ENCODE measurements around the gene C1orf232.
A peak's percentile ranks its signal among the peaks of the same experiment; 100 is the strongest.

The C1orf232 gene

DNA sequence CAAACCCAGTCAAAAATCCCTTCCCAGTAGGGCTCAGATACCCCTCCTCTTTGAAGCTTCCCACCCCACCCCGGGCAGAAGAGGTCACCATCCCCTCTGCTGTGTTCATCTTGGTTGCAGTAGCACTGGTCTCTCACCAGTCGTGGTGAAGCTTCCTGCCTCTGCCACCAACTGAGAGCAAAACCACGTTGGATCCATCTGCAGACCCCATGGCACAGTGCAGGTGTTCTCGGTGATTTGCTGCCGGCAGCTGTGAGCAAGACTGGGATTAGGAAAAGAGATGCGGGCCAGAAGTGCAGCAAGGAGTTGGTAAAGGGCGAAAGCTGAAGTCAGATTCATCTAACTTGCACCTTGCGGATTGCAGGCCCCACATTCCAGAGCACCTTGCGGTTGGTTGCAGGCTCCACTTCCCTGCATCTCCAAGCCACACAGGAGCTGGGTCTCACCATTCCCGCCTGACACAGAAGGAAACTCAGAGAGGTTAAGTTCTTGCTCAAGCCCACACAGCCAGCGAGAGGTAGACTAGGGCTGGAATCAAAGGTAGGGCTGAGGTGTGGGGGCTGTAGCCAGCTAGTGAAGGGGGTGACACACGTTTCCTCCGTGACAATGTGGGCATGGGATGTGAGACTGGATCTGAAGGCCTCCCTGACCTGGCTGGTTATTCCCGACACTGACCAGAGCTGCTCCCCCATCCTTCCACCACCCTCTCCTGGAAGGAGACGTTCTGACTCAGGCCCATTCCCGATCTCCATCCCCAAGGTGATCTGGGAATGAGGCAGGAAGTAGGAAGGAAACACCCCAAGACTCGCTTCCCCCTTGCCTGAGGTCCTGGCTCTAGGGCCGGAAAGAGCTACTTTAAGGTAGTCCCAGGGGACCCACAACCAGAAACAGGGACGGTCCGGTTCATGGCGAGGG lies 13.1 kb downstream of the C1orf232 start:
- DNase-seq, result no peak

DNA sequence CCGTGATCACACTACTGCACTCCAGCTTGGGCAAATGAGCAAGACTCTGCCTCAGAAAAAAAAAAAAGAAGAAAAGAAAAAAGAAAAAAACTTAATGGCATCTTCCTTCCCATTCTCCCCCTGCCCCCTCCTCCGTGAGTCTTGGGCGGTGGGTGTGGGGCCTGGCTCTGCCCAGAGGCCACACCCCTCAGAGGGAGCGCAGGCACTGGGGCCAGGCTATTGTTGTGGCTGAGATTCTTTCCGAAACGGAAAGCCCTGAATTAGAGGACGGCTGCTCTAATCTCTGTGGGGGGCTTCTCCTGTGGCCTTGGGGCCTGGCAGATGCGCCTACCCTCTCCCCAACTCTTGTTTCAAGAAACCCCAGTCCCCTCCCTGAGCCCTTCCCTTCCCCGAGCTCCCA lies 14.0 kb downstream of the C1orf232 start:
- DNase-seq, result no peak

DNA sequence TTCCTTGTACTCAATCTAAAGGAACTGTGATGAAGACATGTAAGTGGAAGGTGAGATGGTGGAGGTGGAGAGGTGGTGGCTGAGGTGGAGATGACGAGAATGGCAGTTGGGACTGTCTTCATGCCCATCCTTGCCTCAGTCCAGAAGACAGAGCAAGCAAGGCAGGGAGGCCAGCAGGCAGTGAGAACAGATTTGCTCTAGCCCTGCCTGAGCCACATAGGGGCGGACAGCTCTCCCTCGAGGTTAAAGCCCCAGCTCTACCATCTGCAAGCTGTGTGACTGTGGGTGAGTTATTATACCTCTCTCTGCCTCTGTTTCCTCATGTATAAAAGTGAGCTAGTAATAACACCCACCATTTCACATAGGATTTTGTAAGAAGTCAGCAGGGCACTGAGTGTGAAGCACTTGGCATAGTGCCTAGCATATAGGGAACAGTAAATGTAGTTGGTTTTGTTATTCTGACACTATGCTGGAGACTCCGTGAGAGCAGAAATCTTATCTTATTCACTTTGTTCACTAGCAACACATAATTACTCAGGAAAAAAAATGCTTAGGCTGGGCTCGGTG lies 14.7 kb downstream of the C1orf232 start:
- DNase-seq, result no peak

DNA sequence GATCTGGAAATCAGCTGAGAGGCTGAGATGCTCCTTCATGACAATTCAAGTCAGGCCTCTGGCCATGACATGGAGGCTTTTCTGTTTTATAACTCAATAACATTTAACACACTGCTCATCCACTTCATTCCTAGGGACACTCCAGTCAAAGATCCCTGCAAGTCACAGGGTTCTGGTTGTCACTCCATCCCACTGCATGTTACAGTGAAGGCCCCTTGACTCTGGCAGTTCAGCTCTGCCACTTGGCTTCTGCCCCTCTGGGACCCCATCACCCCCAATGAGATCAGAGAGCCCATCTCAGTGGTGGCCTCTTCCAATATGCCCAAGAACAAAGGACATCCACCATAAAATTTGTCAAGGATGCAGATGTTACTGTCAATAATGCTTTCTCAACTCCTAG lies 19.9 kb downstream of the C1orf232 start:
- no peak for DNase-seq

DNA sequence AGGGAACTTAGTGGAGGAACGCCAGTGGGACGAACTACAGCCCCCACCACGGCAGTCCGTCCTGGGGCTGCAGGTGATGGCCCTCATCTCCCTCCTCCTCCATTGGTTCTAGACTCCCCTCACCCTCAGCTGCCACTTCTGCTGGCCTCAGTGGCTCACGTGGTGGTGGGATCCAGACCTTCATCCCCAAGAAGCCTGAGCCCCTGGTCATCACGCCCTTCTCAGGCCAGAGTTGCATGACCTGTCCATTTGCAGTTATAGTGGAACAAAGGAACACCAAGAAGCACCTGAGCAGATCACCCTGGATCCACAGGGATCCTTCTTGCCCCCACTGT lies 22.8 kb downstream of the C1orf232 start:
- DNase-seq, result no peak

DNA sequence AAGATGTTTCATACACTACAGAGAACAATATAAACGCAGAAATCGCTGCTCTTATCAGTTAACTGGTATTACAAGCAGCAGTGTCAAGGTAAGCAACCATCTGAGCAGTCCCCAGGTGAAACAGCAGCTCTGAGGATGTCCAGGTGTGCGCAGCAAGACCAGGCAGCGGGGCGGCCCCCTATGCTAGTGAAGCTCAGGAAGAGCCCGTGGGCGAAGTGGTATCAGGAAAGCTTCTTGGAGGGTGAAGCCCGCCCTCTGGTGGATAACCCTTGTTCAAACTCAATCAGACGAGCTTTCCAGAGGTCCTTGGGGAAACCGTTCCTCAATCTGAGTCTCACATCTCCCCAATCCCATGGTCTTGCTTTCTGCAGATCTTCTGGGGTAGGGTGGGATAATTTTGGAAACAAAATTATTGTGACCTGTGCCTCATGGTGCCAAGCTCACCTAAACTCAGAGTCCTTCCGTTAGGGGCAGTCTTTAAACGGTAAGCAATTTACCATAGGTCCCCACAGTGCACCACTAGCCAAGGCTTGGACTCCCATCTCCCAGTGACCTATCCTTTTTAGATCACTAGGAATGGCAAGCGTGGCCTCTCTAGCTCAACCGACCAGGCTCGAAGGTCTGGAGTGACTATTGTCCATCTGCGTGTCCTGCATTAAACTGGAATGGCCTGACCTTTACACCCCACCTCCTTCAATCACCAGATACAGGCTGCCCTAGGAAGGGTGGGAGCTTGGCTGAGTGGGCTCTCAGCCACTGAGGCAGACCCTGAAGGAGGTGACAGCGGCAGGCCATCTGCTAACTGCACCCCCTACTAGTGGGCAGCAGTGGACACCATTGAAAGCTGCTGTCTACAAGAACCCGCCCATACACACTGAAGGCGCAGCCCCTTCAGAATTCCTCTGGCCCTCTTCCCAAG lies 23.5 kb downstream of the C1orf232 start:
- DNase-seq, result peak; percentile 52

DNA sequence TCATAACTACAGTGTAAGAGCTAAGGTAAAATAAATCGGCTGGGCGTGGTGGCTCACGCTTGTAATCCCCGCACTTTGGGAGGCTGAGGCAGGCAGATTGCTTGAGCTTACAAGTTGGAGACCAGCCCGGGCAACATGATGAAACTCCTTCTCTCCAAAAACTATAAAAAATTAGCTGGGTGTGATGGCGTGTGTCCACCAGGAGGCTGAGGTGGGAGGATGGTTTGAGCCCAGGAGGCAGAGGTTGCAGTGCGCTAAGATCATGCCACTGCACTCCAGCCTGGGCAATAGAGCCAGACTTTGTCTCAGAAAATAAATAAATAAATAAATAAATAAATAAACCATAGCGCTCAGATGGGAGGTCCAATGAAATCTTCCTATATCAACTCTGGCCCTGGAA lies 26.6 kb downstream of the C1orf232 start:
- no peak for DNase-seq

DNA sequence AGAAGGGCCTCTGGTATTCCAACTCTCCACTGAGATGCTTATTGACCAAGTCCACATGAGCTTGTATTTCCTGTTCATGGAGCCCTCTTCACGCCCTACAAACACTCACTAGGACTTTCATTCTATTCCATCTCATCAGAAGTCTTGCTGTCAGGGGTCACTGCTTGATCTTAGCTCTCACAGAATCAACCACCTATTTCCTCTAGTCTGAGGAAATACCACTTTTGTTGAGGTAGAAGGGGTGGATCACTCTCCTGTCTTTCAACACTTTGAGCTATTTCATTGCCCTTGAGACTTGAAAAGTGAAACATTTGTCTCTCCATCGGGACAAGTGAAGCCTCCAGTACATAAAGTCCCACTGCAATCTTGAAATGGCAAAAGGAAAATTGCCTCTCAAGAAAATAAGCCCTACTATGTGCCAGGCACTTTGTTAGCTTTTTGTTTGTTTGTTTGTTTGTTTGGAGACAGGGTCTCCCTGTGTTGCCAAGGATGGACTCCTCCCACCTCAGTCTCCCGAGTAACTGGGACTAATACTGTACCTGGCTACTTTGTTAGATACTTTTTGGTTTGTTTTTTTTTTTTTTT lies 29.7 kb downstream of the C1orf232 start:
- no peak for DNase-seq

DNA sequence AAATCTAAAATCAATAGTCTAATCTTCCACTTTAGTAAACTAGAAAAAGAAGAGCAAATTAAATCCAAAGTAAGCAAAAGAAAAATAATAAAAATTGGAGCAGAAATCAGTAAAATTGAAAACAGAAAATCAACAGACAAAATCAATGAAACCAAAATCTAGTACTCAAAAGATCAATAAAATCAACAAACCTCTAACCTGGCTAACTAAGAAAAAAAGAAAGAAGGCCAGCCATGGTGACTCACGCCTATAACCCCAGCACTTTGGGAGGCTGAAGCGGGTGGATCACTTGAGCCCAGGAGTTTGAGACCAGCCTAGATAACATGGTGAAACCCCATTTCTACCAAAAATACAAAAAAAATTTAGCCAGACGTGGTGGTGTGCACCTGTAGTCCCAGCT lies 34.3 kb downstream of the C1orf232 start:
- no peak for DNase-seq

DNA sequence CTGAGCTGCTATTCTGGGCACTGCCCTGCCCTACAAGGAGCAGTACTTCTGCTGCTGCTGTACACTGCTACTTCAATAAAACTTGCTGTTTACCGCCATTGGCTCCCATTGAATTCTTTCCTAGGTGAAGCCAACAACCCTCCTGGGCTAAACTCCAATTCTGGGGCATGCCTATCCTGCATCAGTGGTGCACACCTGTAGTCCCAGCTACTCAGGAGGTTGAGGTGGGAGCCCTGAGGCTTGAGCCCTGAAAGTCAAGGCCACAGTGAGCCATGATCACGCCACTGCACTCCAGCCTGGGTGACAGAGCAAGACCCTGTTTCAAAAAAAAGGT lies 36.0 kb downstream of the C1orf232 start:
- DNase-seq, result no peak

DNA sequence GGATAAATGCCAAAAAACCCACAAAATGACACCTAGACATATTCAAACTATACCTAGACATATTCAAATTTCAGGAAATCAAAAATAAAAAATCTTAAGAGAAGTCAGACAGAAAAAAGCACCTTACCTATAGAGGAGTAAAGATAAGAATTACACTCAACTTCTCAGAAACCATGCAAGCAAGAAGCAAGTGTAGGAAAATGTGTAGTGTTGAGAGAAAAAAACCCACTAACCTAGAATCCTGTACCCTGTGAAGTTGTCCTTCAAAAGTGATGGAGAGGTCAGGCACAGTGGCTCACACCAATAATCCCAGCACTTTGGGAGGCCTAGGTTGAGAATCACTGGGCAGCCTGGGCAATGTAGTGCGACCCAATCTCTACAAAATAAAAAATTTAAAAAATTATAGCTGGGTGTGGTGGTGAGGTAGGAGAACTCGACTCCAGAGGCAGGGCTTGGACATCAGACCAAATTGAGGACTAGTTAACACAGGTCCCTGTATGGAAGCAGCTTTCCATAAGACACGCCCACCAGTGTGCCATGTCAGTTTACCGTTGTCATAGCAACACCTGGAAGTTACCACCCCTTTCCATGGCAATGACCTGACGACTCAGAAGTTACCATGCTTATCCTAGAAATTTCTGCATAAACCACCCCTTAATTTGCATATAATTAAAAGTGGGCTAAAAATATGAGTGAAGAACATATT lies 36.5 kb downstream of the C1orf232 start:
- DNase-seq, result no peak

DNA sequence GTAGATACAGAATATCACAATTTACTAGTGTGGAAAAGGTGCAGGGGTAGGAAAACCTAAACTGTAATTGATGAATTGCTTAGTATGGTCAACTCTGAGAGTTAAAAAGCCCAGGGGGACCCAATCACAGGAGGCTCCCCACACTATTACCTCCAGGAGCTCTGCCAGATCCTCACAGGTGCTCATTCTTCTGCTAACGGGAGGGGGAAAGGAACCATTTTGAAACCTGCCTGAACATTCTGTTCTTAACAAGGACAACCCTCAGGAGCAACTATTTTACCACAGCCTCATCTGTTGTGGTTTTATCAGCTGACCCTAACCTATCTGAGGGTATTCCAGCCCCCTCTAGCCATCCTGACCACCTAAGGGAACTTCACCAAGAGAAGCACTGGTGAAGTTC lies 38.1 kb downstream of the C1orf232 start:
- no peak for DNase-seq

DNA sequence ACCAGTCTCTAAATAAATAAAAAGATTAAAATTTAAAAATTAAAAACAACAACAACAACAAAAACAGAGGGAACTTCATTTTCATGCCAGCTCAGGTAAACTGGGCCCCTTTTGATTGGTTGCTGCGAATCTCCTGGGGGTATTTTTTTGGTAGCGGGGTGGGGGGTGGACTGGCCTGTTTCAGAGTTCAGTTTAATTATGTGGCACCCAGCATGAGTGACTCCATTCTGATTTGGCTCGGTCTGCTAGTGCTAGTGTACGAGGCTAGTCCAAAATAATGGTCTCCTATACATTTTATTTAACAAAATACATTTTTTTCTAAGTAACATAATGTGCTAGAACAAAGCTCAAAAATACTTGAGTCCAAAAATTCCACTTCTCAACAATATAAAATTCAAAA lies 39.0 kb downstream of the C1orf232 start:
- DNase-seq, result no peak

DNA sequence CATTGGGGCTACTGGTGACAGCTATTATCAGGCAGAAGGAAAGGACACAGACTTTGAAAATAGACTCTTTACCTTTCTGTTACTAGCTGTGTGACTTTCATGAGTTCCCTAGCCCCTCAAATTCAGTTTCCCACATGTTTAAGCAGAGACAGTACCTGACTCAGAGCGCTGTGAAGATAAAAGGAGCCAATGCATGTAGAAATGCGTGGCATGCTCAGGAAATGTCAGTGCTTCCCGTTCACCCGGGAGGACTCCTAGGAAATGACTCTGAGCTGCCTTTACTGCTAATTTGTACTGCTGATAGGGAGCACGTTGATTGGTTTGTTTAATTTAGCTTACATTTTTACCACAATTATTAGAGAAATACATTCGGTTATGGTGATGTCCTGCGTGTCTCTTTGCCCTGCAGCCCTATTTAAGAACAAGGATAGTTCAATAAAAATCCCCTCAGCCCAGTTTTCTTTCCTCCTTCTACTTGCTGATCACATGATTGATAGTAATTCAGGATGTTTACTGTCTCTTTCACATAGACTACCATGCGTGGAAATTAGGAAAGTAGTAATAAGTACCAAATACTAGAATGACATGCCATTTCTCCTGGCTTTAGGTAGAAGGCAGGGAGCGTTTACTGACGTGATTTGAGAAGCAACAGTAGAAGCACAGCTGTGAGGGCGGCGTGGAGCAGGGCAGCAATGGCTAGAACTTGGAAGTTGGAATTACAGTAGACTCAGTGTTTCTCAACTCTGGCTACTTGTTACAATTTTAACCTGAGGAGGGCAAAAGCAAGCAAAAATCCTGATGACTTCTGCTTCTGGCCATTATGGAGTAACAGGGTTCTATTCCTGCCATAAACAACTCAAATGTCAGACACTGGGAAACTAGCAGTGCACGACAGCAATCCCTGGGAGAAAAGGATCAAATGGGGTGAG lies 41.3 kb downstream of the C1orf232 start:
- no peak for DNase-seq

DNA sequence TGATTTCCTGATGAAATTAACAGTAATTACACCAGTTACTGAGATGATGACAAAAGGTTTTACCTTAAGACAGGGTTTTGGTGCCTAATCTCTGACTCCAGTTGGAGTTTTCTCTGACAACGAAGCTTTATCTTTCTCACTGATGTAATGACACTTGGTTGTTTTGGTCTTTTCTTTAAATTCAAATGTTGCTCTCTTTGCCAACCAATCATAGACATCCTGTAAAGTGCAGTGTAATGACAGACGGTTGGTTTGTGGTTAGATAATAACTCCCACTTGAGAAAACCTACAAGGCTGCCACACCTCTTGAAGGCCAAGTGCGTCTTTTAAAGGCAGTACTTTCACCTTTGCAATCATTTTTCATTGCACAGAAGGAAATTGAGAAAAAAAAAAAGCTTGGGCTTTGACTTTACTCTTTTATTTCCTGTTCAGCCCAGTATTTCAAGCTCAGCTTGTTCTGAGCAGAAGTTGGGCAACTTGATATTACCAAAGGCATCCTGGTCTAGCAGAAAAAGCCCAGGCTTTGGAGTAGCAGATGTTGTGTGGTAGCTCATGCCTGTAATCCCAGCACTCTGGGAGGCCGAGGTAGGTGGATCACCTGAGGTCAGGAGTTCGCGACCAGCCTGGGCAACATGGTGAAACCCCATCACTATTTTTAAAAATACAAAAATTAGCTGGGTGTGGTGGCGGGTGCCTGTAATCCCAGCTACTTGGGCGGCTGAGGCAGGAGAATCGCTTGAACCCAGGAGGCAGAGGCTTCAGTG lies 42.3 kb downstream of the C1orf232 start:
- DNase-seq, result peak; percentile 34

DNA sequence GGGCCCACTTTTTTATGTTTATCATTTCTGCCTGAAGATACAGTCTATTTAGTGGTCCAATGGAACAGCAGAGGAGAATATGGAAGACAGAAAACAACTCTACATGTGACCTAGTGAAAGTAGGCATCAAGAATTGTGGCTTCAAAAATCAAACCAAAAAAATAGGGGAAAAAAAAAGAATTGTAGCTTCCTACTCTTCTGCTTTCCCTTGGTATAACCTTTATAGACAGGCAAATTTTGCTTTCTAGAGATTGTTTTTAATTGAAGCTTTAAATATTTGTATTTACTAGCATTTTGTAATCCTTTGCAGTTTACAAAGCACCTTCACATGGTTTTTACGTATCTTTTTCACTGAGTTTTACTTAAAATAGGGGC lies 42.8 kb downstream of the C1orf232 start:
- DNase-seq, result no peak

DNA sequence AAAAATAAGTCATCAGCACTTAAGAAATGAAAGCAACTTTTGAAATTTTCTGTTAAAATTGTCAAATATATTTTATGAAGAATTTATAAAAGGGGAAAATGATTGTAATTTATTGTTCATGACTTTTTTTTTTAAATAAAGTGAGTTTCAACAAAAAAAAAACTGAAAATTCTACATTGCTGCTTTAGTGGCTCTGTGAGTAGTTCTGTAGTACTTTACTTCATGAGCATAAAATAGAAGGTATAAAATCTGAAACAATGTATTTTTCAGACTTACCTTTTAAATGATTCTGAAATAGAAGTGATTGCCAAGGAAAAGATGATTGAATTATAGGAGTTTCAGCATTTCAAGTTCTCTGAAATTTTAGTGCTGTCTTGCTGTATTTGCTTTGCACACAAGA lies 43.4 kb downstream of the C1orf232 start:
- DNase-seq, result no peak

DNA sequence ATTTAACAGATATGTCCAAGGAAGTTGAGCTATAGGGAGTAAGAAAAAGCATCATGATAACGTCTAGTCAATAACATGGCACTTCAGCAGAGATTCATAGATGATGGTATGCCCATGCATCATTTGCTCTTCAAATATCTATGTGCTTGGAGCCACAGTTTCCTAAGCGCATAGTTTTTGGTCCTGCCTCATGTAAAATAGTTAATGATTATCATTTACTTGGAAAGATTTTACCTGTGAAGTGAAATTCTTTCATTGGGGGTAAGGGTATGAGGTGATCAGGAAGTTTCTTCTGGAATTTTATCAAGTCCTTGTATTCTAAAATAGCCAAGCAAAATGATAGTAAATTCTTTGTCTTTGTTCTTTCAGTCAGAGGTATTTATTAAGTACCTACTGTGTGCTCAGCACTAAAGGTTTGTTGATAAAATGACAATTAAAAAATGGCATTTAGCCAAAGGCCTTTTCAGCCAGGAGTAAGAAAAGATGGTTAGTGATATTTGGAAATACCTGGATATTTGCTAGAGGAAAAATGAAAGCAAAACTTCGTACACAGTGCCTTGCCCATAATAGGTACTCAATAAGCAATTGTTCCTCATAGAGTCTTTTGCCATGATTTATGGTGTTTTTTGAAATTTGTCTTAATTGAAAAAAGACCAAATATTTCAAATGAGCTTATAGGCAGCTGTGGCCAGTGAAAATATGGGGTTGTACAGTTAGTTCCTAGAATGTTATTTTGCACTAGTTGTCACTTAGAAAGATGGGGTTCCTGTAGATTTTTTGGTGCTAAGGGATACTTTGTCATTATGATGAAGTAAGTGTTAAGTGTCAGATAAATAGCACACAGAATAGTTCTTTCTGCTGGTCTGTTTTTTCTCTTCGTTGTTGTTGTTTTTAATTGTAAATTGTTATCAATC lies 44.1 kb downstream of the C1orf232 start:
- DNase-seq, result no peak
